GM18909 (cell line): ENCODE measurements around the gene SYT7.

ENCODE experiments used
- ATAC-seq: cut with Tn5 transposase; IDR thresholded peaks from one replicate; pipeline ENCODE4 v1.9.1; 2021; ENCODE audit warnings: mild to moderate bottlenecking; ENCODE audit not compliant: unreplicated experiment, poor library complexity

Gene SYT7

DNA sequence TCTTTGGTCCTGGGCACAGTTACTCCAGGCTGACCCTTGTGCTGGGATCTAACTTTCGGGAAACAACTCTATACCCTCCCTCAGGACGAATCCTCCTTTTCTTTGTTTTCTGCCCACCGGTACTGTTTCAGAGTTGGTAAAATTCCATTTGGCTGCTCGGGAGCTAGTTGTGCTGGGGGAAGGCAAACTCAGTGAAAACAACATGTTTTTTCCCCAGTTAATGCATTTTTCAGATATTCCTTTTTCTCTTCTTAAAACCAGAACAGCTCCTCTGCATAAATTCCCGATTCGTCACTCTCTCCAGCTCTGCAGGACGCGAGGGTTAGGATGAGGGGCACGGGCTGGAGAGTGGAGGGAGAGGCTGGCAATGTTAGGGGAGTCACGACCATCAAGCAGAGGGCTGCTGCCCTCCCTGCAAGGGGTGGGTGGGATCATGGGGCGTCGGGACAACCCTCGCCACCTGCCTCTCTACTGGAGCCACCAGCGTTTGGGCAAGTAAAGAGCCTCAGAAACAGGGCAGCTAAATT is 41.0 kb downstream of the SYT7 start:
- ATAC-seq = no peak

DNA sequence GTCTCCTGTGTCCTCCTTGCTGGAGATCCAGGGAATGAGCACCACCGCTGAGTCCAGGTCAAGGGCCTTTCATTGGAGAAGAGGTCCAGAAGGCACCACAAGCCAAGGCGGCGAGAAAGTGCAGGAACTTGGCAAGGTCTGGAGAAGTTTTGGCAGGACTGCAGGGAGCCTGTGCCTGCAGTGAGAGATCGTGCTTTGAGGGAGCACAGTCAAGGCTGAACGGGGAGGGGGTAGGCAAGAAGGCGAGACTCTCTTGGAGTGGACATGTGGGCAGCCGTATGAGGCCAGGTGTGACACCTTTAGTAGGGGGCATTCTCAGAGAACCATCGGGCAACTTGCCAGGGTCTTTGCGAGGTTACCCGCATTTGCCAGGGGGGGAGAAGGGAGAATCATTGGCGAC is 41.9 kb downstream of the SYT7 start:
- no peak for ATAC-seq

DNA sequence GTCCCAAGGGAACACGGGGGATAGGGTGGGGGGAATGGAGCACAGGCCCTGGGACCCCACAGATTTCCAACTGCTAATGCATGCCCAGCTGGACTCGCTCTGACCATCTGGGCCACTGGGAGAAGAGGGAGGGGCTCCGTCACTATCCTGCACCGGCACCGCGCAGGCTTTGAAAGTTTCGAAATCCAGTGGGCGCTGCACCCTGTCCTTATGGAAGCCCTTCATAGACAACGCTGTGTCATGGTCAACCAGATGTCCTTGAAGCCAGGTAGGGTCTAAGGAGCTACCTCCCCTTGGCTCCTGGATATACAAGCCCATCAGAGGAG is 42.3 kb downstream of the SYT7 start:
- ATAC-seq = no peak

DNA sequence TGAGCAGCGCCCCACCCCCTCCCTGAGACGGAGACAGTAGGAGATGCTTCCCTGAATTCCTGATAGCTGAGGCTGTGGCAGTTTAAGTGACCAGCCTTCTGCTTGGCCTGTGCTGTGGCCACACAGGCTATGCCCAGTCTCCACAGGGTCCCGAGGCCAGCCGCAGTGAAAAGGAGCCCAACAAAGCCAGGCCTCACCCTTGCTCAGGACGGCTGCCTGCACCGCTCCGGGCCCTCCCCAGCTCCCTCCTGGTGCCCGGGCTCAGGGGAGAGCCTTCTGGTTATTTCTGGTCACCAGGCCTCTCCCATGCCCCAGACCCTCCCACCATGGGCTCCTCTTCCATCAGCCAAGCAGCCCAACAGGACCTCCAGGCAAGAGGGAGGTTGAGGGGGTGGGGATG is 43.5 kb downstream of the SYT7 start:
- ATAC-seq = no peak

DNA sequence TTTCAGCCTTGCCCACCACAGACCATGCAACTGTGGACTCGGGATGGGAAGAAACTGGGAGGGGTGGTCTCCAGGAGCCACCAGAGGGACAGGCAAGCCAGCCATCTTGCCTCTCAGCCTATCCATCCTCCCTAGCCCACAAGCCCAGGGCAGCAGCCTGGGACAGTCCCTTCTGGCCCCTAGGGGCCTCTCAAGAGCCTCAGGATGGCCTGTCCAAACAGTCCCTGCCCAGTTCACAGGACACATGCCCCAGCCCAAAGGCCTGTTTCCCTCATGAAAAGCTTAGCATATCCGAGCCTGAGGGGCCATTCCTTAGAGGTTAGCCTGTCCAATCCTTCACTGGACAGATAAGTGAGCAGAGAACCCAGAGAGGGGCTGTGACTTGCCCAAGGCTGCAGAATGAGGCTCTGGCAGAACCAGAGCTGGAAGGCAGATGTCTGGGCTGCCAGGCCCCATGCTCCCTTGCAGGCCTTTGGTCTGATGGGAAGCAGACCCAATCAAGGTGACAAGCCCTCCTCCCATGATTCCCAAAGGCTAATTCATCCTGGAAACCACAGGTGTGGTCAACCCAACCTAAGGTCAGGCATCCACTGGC is 44.1 kb downstream of the SYT7 start:
- no peak for ATAC-seq

DNA sequence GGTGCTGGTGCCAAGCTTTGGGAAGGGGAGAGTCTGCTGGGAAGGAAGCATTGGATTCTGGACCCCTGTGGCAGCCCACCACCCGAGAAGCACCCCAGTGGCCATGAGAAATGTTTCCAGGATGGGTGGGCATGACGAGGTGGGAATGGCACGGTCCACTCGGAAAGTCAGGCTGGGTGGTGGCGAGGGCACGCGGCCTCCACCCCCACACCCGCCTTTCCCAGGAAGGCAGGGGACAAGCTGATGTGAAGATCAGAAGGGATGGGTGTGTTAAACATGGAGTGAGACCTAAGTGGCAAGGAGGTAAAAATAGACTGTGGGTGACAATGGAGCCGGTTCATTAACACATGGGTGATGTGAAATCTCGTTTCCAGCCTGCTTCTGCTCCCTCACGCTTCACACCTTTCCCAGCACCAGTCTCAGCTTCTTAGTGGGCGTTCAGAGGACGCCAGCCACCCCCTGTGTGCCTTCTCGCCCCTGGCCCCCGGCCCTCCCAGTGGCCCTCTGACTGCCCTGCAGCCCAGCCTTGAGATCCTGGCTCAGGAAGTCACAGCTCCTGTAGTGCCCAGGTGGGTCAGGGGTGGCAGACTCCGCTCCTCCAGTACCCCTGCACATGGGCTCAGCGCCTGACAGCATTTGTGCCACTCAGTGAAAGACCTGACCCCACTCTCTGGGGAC is 44.7 kb downstream of the SYT7 start:
- no peak for ATAC-seq

DNA sequence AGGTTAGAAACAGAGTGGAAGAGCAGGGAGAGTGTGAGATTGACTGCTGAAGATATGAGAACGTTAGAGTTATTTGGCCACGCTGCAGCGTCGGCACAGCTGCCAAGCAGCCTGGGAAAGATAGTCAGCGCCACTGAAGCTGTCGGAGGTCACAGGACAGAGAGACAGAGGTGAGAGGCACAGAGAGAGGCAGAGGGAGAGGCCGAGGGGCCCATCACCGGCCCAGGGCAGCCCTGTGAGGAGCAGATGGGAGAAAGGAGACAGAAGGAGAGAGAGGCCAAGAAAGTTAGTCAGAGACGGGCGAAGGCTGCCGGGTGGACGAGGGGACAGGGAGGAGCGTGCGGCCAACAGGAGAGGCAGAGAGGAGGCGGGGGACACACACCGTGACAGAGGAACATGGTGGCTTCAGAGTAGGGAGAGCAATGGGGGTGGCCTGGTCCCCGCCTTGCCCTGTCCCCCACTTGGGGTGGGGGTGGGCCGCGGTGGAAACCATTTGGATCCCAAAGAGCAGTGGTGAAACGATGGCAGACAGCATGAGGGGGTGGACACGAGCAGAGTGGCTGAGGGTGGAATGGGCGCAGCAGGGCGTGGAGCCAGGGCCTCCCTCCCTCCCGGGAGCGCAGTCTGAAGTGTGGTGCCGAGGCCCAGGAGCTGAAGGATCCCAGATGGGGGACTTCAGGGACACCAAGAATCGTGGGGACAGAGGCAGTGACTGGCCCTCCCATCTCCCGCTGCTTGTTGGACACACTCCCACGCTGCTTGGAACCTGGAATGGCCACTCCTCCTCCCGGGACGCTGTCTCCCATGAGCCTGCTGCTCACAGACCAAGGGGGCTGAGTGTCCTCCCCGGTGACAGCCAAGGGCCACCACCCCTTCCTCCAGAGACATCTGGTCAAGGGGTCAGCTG is 45.7 kb downstream of the SYT7 start:
- no peak for ATAC-seq

DNA sequence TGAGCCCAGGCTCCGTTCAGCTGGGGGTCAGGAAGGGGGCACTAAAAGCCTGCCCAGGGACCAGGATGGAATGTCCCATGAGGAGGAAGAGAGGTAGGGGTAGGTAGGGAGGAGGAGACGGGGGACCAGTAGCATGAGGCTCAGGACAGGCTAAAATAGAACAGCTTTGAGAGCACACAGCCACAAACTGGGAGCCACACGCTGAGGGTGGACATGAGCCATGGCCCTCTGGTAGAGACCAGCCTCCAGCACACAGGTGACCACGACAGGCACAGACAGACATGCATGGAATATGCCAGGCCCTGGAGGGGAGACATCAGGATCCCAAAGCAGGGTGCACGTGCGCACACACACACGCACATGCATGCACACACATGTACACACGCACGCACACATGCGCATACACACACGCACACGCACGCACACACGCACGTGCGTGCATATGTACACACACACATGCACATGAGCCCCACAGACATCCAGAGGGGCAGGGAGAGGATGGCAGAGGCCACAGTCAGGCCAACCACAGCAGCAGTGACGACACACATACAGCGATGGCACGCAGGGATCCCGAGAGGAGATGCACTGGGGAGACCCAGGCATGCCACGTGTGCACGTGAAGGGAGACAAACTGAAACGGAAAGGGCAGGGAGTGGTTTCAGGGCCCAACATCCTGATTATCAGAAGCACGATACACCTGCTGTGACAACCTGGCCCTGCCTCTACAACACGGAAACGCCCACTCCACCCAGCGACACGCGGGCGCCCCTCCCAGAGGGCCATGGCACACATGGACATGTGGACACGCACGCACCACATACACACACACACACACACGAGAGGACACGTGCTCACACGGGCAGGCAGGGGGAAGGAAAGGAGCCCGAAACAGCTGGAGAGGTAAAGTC is 46.6 kb downstream of the SYT7 start:
- ATAC-seq = no peak

DNA sequence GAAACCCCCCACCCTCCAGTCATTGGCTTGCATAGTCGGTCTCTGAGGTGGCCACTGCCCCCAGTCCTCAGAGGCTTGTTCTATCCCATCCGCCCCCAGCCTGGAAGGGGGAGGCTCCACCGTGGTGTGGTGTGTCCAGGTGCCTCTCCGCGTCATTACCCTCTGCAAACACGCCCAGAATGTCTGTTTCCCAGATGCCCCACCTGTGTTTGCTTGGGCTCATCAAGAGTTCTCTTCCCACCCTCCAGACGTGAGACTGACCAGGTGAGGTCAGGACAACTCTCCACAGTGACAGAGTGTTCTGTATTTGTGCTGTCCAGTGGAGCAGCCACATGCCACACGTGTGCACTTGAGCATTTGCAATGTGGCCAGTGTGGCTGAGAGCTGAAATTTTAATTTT is 47.5 kb downstream of the SYT7 start:
- ATAC-seq = no peak

DNA sequence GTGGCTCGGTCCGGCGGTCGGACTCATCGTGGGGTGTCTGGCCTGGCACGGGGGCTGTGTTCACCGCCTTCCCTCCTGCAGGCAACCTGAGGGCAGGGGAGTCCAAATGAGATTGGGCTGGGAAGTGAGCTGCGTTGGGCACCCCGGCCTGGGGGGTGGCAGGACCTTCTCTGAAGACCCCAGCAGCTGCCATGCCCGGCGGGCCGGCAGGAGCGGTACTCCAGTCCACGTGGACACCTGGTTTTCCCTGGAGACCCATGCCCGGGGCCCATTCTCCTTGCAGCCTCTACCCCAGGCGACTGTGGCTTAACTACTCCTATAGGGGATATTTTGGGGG is 47.9 kb downstream of the SYT7 start:
- ATAC-seq = no peak

DNA sequence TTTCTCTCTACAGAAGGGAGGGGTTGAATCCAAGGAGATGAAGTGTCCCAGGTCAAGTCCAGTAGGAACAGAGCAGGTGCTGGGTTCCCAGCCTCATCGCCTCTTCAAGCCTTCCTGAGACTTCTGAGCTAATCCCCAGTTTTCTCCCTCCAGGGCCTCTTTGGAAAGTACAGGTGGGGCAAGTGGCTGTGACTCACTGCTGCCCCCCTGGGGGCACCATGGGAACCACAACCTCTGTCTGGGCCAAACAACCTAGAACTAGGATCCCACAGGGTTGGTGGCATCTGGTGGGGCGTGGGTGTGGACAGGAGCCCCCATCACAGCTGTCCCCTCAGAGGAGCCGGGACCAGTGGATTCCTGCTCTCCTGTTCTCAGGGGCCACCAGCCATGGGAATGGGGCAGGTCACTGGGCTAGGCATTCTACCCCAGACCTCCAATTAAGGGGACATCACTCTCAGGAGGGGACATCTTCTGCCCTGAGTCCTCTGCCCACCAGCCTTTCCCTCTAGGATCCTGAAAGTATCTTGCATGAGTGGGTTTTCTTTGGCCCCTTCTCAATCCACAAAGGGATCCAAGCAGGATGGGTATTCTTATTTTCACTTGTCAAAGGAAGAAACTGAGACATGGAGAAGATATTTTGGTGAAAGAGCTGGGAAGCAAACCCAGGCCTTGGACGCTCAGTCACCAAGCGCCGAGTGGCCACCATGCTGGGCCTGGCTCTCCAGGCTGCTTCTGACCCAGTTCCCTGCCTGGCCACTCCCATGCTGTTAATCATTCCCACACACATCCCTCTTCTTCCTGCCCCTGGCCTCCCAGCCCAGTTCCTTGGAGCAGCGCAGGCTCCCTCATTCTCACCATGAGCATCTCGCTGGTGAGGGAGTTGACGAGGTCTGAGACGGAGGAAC is 48.5 kb downstream of the SYT7 start:
- ATAC-seq = no peak

DNA sequence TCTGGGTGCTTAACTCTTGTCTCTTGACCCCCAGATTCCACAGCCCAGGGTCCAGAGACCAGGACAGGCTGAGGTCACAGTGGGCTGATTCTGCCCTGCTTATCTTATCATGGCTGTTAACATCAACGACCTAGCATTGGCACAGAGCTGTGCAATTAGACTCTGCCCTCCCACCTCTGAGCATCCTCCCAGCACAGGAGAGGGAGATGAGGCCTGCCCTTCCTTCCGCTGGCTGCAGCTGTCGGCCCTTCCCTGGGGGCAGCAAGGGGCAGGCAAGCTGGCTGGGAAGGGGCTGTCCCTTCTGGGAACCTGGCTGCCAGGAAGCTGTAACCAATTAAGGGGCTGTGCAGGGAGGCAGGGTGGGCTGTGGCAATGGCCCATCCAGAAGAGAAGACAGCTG is 49.8 kb downstream of the SYT7 start:
- ATAC-seq = no peak

DNA sequence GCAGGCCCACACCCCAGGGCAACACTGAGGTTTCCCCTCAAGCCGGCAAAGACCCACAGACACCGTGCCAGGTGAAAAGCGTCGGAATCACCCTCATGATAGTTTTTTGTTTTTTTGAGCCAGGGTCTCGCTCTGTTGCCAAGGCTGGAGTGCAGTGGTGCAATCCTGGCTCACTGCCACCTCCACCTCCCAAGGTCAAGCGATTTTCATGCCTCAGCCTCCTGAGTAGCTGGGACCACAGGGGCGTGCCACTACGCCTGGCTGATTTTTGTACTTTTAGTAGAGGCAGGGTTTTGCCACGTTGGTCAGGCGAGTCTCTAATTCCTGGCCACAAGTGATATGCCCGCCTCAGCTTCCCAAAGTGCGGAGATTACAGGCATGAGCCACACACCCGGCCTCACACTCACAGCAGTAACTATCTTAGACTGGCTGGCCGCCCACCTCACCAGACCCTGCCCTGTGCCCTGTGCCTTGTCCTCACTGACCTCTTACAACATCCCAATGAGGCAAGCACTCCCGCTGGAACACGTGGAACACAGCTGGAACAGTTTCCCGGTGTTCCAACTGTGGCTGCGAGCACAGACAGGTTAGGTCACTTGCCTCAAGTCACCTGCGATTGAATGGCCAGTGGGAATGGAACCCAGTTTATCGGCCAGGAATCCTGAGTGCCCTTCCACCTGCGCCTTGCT is 51.2 kb downstream of the SYT7 start:
- ATAC-seq = no peak

DNA sequence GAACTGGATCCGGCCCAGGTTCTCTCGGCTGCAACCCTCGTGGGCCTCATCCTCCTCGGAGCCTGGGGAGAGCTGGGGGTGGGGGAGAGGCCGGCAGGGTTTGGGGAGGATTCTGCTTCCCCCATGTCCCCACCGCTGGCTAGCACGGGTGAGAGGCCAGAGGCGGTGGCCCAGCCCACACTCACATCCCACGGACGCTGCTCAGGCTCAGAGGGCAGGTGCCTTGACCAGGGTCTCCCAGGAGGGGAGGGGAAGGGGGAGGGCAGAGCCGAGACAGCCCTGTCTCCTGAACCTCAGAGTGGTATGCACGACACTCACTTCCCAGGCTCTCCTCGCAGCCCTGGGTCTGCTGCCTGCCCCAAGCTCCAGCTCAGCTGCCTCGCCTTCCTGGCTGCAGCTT is 52.8 kb downstream of the SYT7 start:
- ATAC-seq = no peak

DNA sequence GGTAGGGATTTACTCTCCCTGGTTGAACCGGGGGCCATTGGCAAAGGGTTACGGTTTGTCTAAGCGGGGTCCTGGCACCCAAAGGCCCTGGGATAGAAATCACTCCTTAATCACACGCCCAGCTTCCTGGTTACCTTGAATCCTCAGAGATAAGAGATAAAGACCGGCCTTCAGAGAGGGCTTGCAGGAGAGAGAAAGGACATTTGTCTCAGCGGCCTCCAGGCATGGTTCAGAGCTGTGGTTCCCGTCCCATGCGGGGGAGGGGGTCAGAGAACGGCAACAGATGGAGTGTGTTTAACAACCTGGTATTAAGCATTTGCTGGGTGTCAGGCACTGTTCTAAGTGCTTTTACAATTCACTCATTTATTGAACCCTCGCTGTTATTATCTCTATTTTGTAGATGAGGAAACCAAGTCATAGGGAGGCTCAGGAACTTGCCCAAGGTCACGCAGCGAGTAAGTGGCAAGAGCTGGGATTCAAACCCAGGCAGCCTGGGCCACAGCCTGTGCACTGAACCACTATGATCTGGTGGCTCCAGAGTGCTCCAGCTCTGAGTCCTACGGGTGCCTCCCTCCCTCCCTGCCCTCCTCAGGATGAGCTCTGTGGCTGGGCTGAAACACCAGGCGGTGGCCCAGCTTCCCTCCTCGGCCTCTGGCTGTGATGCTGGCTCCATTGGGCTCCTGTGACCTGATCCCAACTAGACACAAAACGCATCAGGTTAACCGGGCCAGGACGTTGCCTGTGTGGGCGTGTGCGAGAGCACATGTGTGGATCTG is 53.7 kb downstream of the SYT7 start:
- no peak for ATAC-seq

DNA sequence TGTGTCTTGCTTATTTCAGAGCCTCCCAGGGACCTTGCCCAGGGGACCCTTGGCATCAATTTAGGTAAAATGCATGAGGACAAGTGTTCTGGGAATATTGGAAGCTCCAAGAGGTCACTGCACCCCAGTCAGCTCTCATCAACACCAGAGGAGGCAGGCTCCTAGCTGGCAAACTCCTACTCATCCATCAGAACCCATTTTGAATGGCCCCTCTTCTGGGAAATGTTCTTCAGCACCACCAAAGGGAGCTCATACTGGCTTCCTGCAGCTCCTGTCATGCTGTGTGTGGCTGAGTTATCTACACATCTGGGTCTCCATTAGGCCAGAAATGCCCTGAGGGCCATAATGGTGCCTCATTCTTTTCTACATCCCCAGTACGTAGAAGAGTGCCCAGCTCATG is 54.6 kb downstream of the SYT7 start:
- ATAC-seq = no peak

DNA sequence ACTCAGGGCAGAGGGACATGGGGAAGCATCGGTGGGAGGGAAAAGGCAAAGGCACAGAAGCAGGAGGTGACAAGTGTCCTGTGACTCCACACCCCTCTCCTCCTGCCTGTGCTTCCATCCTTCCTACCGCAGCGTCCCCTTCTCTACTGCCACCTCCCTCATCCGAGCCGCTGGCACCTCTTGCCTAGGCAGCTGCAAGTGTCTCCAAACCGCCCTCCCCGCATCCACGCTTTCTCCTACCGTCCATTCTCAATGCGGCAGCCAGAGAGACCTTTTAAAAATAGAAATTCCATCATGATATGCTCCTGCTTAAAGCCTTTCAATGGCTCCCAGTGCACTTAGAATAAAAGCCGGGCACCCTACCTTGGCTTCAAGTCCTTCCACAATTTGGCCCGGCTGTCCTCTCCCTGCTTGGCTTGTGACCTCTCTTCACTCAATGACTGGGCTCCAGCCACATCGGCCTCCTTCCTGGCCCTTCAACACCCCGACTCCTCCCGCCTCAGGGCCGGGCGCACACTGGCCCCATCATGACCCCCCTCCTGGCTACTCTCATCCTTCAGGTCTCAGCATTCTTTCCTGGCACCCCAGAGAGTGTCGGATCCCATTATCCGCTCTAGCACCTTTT is 55.8 kb downstream of the SYT7 start:
- ATAC-seq = no peak

DNA sequence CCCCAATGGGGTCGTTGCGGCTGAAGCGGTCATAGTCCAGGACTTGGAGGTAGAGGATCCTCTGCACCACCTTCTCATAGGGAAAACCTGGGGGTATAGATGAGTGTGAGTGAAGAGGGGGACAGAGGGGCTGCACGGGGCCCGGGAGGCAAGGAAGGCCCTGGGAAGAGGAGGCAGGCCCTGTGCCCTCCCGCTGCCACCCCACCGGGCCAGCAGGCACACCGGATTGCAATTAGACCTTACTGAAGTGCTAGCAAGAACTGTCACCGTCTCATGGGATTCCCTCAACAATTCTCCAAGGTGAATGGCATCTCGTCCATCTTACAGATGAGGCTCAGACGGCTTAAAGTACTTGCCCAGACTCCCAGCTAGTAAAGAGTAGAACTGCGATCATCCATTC is 56.4 kb downstream of the SYT7 start:
- no peak for ATAC-seq
